GM12874 (cell line): ENCODE results near the gene IFT27.

Experiments used
- CTCF ChIP-seq: IDR thresholded peaks from 2 replicates; pipeline ENCODE4 v1.5.1; 2011; ENCODE audit warnings: low read depth, mild to moderate bottlenecking, control low read depth, low read length, moderate library complexity; ENCODE audit not compliant: insufficient read depth

IFT27 gene

GRCh38 chr22:36756746-36757655, 18.9 kb downstream of the IFT27 start:
- TF ChIP-seq CTCF, result no peak

GRCh38 chr22:36756031-36756430, 19.9 kb downstream of the IFT27 start:
- TF ChIP-seq CTCF, result no peak

- no peak for TF ChIP-seq CTCF
These were observed 20.6 kb downstream of the IFT27 start for GRCh38 chr22:36755316-36755715.

- no peak for TF ChIP-seq CTCF
These were observed 22.0 kb downstream of the IFT27 start for GRCh38 chr22:36753916-36754315.

GRCh38 chr22:36753120-36753802, 22.7 kb downstream of the IFT27 start:
- TF ChIP-seq CTCF, result no peak

- no peak for TF ChIP-seq CTCF
These were observed 29.4 kb downstream of the IFT27 start for GRCh38 chr22:36746375-36746970.

GRCh38 chr22:36745301-36745995, 30.5 kb downstream of the IFT27 start:
- TF ChIP-seq CTCF, result no peak
